Small intestine (tissue), 7 donors: Measurements from ENCODE around the gene SMCR8. TPM values are rescaled to one million over a fixed set of nuclear protein-coding genes. Genes with fewer than 3 reads are reported as not detected.

Source experiments
- DNase-seq, 2 donors: peaks; one replicate each; pipeline versions ENCODE4 v3.0.0 to v3.0.0-alpha.2; 2013
- FAIRE-seq: peaks from 2 replicates; lab custom pipeline; 2012; peaks lifted over from hg19 to GRCh38; lab: Jason Lieb, UNC
- H3K27ac ChIP-seq, 3 donors: one replicate each; pipeline ENCODE4 v1.5.1; 2013; ENCODE audit warnings: low read length in 2 of 3, mild to moderate bottlenecking in 2 of 3, control low read depth in 1 of 3, inconsistent platforms in 1 of 3, low read depth in 1 of 3, moderate library complexity in 1 of 3
- H3K27me3 ChIP-seq, 3 donors: one replicate each; pipeline ENCODE4 v1.6.1; 2013; ENCODE audit warnings: low read length in 3 of 3, inconsistent platforms in 1 of 3; ENCODE audit not compliant: control insufficient read depth in 3 of 3, insufficient read depth in 3 of 3
- H3K36me3 ChIP-seq, 3 donors: one replicate each; pipeline ENCODE4 v1.6.1; 2013; ENCODE audit warnings: low read length in 3 of 3, inconsistent platforms in 1 of 3, low read depth in 1 of 3, mild to moderate bottlenecking in 1 of 3, moderate library complexity in 1 of 3; ENCODE audit not compliant: control insufficient read depth in 3 of 3, insufficient read depth in 2 of 3
- H3K4me1 ChIP-seq, 3 donors: one replicate each; pipeline ENCODE4 v1.6.1; 2013; ENCODE audit warnings: low read length in 2 of 3, inconsistent platforms in 1 of 3, low read depth in 1 of 3, mild to moderate bottlenecking in 1 of 3, moderate library complexity in 1 of 3; ENCODE audit not compliant: control insufficient read depth in 3 of 3, insufficient read depth in 2 of 3
- H3K4me3 ChIP-seq, 3 donors: one replicate each; pipeline ENCODE4 v1.5.1; 2013; ENCODE audit warnings: low read length in 3 of 3, control low read depth in 1 of 3, inconsistent platforms in 1 of 3, low read depth in 1 of 3, mild to moderate bottlenecking in 1 of 3, moderate library complexity in 1 of 3
- H3K9me3 ChIP-seq, 2 donors: one replicate each; pipeline ENCODE4 v1.6.1; 2013; ENCODE audit warnings: low read depth in 1 of 2, low read length in 1 of 2; ENCODE audit not compliant: control insufficient read depth in 2 of 2, insufficient read depth in 1 of 2
- WGBS, 3 donors: extraction: QIAGEN DNeasy Blood & Tissue Kit; methylation state at CpG; one replicate each; pipeline ENCODE4 v1.1.7; 2013; 5-methylcytosine and 5-hydroxymethylcytosine counted together
- polyA plus RNA-seq, 4 donors: library from polyadenylated mRNA; stranded (reverse) in 3 of 4; unstranded in 1 of 4; fragments of 200-250 nt in 3 of 4; fragments of 120-200 nt in 1 of 4; gene quantifications; one replicate each; pipeline versions ENCODE4 v1.2.1 to v1.2.3, GENCODE V29; 2013
- donor health status: healthy with polysubstance abuse.
- donor health status: control.
- donor health status: control.
- donor health status: Bipolar disorder and iron deficiency.
- donor health status: healthy.

Gene SMCR8
- polyA plus RNA-seq, 4 donors = 3.4 to 20.4 (median 6.6) TPM

DNA sequence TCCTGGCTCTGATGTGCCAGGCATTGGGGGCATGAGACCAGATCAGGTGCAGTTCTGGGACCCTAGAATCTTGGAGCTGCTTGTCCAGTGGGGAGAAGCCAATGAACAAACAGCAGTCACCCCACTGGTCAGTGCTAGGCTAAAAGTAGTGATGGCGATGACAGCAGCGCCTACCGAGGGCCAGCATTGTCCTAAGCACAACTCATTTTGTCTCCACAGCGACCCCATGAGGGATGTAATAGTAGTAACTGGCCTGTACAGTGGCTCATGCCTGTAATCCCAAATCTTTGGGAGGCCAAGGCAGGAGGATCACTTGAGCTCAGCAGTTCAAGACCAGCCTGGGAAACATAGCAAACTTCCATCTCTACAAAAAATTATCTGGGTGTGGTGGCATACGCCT lies 6.2 kb downstream of the SMCR8 start:
- no peak for FAIRE-seq

DNA sequence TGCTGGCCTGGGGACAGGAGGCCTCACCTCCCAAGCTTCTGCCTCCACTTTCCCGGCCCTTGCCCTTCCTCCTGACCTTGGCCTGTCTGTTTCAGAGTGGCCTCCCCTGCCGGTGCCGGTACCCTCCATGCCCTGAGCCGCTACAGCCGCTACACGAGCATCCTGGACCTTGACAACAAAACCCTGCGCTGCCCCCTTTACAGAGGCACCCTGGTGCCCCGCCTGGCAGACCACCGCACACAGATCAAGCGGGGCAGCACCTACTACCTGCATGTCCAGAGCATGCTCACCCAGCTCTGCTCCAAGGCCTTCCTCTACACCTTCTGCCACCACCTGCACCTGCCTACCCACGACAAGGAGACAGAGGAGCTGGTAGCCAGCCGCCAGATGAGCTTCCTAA lies 7.4 kb downstream of the SMCR8 start:
- Histone ChIP-seq H3K9me3 (peaks cover 0 to 11% of the 10 kb centered on the region in 2 donors), H3K27ac (no peak overlapping the region), H3K36me3 (peaks cover 3 to 87% (median 28%) of the 10 kb centered on the region in 3 donors), H3K4me3 (no peak overlapping the region), H3K4me1 (peaks cover 5 to 15% (median 11%) of the 10 kb centered on the region in 3 donors), H3K27me3 (no peaks in the 10 kb centered on the region)
- 87 to 94% (median 89%) methylated on average over 12 of the region's 12 CpGs for WGBS, 3 donors
- DNase-seq = no peak
- FAIRE-seq = no peak

More for the DNA sequence above, 6.2 kb downstream of the SMCR8 start:
- Histone ChIP-seq H3K27me3 (no peaks in the 10 kb centered on the region), H3K36me3 (peaks cover 0 to 86% (median 19%) of the 10 kb centered on the region in 3 donors), H3K9me3 (peaks cover 0 to 23% of the 10 kb centered on the region in 2 donors), H3K4me1 (peaks cover 8 to 24% (median 23%) of the 10 kb centered on the region in 3 donors), H3K4me3 (no peak overlapping the region), H3K27ac (no peak overlapping the region)
- 72 to 88% (median 87%) methylated on average over 5 of the region's 5 CpGs for WGBS, 3 donors
- no peak for DNase-seq

DNA sequence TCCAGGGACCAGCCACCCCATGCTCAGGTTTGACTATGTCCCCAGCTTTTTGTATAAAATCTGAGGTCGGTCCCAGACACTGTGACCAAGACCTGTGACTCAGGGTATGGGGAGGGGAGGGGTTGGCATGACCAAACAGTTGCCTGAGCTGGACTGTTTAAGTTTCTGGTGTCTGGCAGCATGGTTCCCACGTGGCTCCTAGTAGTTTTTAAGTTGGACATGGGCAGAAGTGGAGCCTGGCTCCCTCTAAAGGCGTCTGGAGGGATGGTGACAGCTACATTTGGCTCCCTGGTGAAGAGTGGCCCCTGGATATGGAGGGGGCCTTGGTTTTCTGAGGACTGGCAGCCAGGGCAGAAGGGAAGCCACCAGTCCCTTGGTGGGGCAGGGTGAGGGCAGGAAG lies 7.9 kb downstream of the SMCR8 start:
- Histone ChIP-seq H3K27ac (no peak overlapping the region), H3K4me1 (peaks cover 1 to 11% (median 6%) of the 10 kb centered on the region in 3 donors), H3K4me3 (no peak overlapping the region), H3K36me3 (peaks cover 4 to 84% (median 28%) of the 10 kb centered on the region in 3 donors), H3K9me3 (peaks cover 0 to 6% of the 10 kb centered on the region in 2 donors), H3K27me3 (no peaks in the 10 kb centered on the region)
- WGBS, 3 donors = 55 to 67% (median 66%) methylated on average over 3 of the region's 3 CpGs
- FAIRE-seq (no peak), DNase-seq (no peak)

DNA sequence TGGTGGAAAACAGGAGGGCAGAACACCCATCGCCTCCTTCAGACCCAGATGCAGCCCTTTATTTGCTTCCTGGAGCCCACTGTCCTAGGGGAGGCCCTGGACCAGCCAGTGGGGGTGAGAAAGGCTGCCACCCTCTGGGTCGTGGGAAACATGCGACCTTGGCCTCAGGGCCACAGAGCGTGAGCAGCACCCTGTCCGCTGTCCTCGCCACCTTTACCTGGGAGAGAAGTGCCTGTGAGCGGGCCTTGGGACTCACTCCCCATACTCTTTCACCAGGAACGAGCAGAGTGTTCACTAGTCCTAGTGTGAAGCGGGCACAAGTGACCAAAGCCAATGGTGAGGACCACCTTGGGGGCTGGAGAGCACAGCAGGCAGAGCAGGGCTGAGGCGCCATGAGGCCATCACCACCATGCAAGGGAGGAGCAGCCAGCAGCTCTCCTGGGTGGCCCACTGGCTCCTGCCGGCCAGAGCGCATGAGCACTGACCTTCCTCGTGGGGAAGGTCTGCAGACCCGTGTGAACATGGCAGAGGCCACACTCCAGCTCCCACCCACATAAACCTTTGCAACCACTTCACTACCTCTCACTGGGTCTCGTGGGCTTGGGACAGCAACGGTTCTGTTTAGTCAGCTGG lies 8.5 kb downstream of the SMCR8 start:
- no peak overlapping the region for H3K4me3 ChIP-seq
- H3K27me3 ChIP-seq = no peaks in the 10 kb centered on the region
- 91 to 97% (median 93%) methylated on average over 15 to 16 of the region's 16 CpGs for WGBS, 3 donors
- peaks cover 0 to 11% (median 5%) of the 10 kb centered on the region in 3 donors for H3K4me1 ChIP-seq
- H3K27ac ChIP-seq = no peak overlapping the region
- peaks cover 0 to 3% of the 10 kb centered on the region in 2 donors for H3K9me3 ChIP-seq
- DNase-seq (no peak), FAIRE-seq (no peak)
- H3K36me3 ChIP-seq = peaks cover 4 to 81% (median 30%) of the 10 kb centered on the region in 3 donors

DNA sequence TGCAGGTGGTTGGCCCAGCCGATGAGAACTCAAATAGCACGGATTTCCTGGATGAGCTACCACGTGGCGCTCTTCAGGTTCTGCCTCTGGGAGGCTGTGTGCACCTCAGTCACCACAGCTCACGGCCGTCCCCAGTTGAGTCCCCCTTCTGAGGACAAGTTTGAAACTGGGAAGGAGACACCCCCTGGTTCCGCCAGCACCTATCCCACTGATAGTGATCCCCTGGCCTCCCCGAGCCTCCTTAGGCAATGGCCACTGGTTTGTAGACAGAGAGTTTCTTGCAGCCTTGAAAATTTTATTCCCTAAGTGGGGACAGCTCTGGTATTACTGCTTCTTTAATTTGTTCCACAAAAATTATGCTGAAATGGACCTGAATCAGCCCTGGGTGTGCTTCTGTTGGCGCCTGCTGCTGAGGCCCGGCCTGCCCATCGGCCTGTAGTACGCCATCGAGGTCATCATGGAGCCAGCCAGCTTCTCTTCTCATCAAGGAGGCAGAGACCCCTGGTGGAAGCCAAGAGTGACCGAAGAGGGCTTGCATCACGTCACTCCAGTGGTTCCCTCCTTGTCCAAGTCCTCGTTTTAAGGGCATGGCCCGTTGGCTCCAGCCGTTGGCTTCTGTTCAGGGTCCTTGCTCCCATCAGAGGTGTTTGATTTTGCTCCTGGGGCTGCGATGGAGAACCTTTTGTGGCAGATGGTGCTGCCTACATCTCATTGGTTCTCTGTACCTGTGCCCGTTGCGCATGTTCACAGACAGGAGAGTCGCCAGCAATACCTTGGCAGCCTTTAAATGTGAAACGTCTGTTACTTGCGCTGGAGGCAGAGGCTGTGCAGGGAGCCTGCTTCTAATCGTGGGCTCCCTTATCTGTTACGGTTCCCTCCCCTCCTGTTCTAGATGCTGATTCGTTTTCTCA lies 9.3 kb downstream of the SMCR8 start:
- Histone ChIP-seq H3K4me3 (no peak overlapping the region), H3K9me3 (peaks cover 0 to 3% of the 10 kb centered on the region in 2 donors), H3K36me3 (peaks cover 4 to 81% (median 34%) of the 10 kb centered on the region in 3 donors), H3K27ac (no peak overlapping the region), H3K27me3 (no peaks in the 10 kb centered on the region), H3K4me1 (peaks cover 0 to 11% (median 1%) of the 10 kb centered on the region in 3 donors)
- DNase-seq (no peak), FAIRE-seq (no peak)
- 88 to 92% (median 90%) methylated on average over 27 of the region's 27 CpGs for WGBS, 3 donors

DNA sequence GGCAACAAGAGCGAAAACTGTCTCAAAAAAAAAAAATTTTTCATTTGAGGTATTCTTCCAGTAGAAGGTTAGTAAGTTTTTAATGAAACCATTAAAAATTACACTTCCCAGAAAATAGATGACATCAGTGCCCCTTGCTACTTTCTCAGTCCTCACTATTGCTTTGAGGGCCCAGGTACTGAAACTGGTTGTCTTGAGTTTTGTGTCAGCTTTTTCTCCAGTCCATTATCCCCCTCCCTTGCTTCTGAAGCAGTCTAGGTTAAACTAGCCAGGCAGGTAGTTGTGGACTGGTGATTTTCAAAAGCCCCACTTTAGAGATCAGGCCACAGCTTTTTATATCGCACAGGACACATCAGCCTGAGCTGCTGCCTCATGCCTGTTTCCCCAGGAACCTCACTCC lies 10.9 kb downstream of the SMCR8 start:
- WGBS, 3 donors = 96 to 100% (median 97%) methylated on average over 2 of the region's 2 CpGs
- Histone ChIP-seq H3K4me1 (no peaks in the 10 kb centered on the region), H3K27me3 (no peaks in the 10 kb centered on the region), H3K9me3 (peaks cover 0 to 3% of the 10 kb centered on the region in 2 donors), H3K27ac (no peak overlapping the region), H3K4me3 (no peak overlapping the region), H3K36me3 (peaks cover 4 to 83% (median 40%) of the 10 kb centered on the region in 3 donors)
- DNase-seq (no peak), FAIRE-seq (no peak)

DNA sequence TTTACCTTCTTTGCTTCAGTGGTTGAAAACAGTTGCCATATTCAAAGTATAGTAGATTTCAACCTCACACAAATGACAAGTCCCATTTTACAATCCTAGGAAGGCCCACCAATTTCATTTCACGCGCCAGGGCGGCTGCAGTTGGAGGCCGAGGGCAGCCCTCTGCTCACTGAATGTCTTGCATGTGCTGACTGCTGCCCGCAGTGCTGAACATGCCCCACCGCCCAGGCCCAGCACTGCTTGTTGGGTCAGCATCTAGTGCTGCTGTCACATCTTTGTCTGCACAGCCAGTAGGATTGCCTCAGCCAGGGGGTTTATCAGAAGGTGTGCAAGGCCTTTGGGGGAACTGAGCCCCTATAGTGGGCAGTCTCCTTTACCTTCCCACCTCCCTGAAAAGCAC lies 11.5 kb downstream of the SMCR8 start:
- H3K4me1 ChIP-seq = no peaks in the 10 kb centered on the region
- H3K4me3 ChIP-seq = no peak overlapping the region
- peaks cover 4 to 84% (median 40%) of the 10 kb centered on the region in 3 donors for H3K36me3 ChIP-seq
- no peak for DNase-seq
- FAIRE-seq = no peak
- H3K9me3 ChIP-seq = peaks cover 0 to 3% of the 10 kb centered on the region in 2 donors
- WGBS, 3 donors = 95 to 97% (median 96%) methylated on average over 6 of the region's 6 CpGs
- no peaks in the 10 kb centered on the region for H3K27me3 ChIP-seq
- H3K27ac ChIP-seq = no peak overlapping the region

DNA sequence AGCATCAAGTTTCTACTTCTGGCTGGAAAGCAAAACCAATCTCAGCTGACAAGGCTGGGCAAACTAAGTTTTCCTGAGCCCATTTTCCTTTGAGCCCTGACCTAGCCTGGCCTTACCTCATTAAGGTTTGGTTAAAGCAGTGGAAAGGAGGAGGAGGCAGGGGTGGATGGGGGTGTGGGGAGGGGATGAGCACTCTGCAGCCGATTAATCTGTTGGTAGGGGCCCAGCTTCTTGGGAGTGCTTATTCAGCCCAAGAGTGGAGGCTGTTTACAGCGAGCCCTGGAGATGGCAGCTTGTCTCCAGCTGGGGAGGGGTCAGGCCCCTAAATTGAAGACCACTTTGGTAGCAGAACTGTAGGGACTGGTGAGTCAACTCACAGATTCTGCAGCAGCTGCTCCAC lies 12.0 kb downstream of the SMCR8 start:
- no peaks in the 10 kb centered on the region for H3K27me3 ChIP-seq
- H3K4me1 ChIP-seq = no peaks in the 10 kb centered on the region
- no peak overlapping the region for H3K27ac ChIP-seq
- no peak overlapping the region for H3K4me3 ChIP-seq
- peaks cover 0 to 3% of the 10 kb centered on the region in 2 donors for H3K9me3 ChIP-seq
- DNase-seq = no peak
- peaks cover 4 to 87% (median 40%) of the 10 kb centered on the region in 3 donors for H3K36me3 ChIP-seq
- FAIRE-seq = no peak
- WGBS, 3 donors = 70 to 86% (median 74%) methylated on average over 2 of the region's 2 CpGs
